Gastrocnemius medialis (tissue), 4 donors: Measurements from ENCODE around the gene KLF17. TPM values are rescaled to one million over a fixed set of nuclear protein-coding genes. Genes with fewer than 3 reads are reported as not detected.

ENCODE experiments used
- ATAC-seq, 2 donors: fragments of 150-250 bp; one replicate each; pipeline ENCODE4 v1.9.1; 2016
- DNase-seq, 2 donors: peaks; one replicate each; pipeline ENCODE4 v3.0.0-alpha.2; 2019
- H3K27ac ChIP-seq, 4 donors: fragments of 200-600 bp; sonication (generic); 1 replicate in 1 of 4; 2 replicates in 3 of 4; pipeline ENCODE4 v1.5.1; 2016 to 2018; ENCODE audit warnings: mild to moderate bottlenecking in 2 of 4, moderate library complexity in 1 of 4
- H3K27me3 ChIP-seq, 3 donors: fragments of 200-600 bp; sonication (generic) in 2 of 3; 1 replicate in 1 of 3; 2 replicates in 2 of 3; pipeline versions ENCODE4 v1.5.1 to v1.6.0; 2016 to 2019; ENCODE audit warnings: mild to moderate bottlenecking in 1 of 3, moderate library complexity in 1 of 3
- H3K36me3 ChIP-seq, 2 donors: fragments of 200-600 bp; sonication (generic) in 1 of 2; one replicate each; pipeline ENCODE4 v1.5.1; 2017 to 2018
- H3K4me1 ChIP-seq, 2 donors: fragments of 200-600 bp; sonication (generic) in 1 of 2; one replicate each; pipeline ENCODE4 v1.5.1; 2016 to 2017; ENCODE audit warnings: mild to moderate bottlenecking in 2 of 2
- H3K4me3 ChIP-seq, 4 donors: fragments of 200-600 bp; sonication (generic) in 3 of 4; 1 replicate in 1 of 4; 2 replicates in 3 of 4; pipeline ENCODE4 v1.5.1; 2016 to 2019; ENCODE audit warnings: mild to moderate bottlenecking in 2 of 4
- H3K9me3 ChIP-seq, 3 donors: fragments of 200-600 bp; sonication (generic) in 2 of 3; 1 replicate in 1 of 3; 2 replicates in 2 of 3; pipeline ENCODE4 v1.5.1; 2016 to 2019
- POLR2A ChIP-seq, 2 donors: fragments of 450-650 bp; IDR thresholded peaks; one replicate each; pipeline ENCODE4 v1.6.1; 2017; ENCODE audit warnings: antibody characterized with exemption in 2 of 2, mild to moderate bottlenecking in 2 of 2, moderate library complexity in 2 of 2
- in situ Hi-C, 4 donors: fragments of 200-750 bp; cut with MboI; loops; one replicate each; pipeline versions ENCODE4 v1.15.0 to v1.8.0; 2017; ENCODE audit warnings: low sequenced_read_pairs in 4 of 4
- intact Hi-C: fragments of 100-400 bp; cut with DNase I; formaldehyde crosslinking; loops from one replicate; pipeline ENCODE4 v1.15.1; 2023; ENCODE audit warnings: low total_unique reads
- total RNA-seq, 4 donors: library from RNA; depleted of rRNA; stranded (reverse); fragments of >200 nt; gene quantifications; one replicate each; pipeline versions ENCODE4 v1.1.0 to v1.2.3, GENCODE V29; 2016
- TF ChIP-seq, protein P1 (sequence below), 5 experiments: fragments of 450-650 bp in 3 of 5; fragments of 200-600 bp in 2 of 5; sonication (generic) in 2 of 5; IDR thresholded peaks in 4 of 5; conservative IDR thresholded peaks in 1 of 5; 1 replicate in 4 of 5; 2 replicates in 1 of 5; pipeline ENCODE4 v1.5.1; 2016 to 2019; ENCODE audit warnings: antibody characterized with exemption in 5 of 5, mild to moderate bottlenecking in 3 of 5, moderate library complexity in 3 of 5

The KLF17 gene
- total RNA-seq, 4 donors from 2014 or later, result not detected

GRCh38 chr1:44094047-44094446, 24.6 kb upstream of the KLF17 start:
- intact Hi-C loops (no loop called here), in situ Hi-C loops (no loop called here)
- Histone ChIP-seq H3K4me1 (no peaks in the 10 kb centered on the region), H3K36me3 (no peaks in the 10 kb centered on the region), H3K27me3 (peaks cover 0 to 3% (median 0%) of the 10 kb centered on the region in 3 donors), H3K27ac (no peak overlapping the region), H3K9me3 (no peaks in the 10 kb centered on the region), H3K4me3 (no peak overlapping the region)
- TF ChIP-seq POLR2A (IDR thresholded peaks at IDR 0.05), result no peak
- TF ChIP-seq, protein P1, sequence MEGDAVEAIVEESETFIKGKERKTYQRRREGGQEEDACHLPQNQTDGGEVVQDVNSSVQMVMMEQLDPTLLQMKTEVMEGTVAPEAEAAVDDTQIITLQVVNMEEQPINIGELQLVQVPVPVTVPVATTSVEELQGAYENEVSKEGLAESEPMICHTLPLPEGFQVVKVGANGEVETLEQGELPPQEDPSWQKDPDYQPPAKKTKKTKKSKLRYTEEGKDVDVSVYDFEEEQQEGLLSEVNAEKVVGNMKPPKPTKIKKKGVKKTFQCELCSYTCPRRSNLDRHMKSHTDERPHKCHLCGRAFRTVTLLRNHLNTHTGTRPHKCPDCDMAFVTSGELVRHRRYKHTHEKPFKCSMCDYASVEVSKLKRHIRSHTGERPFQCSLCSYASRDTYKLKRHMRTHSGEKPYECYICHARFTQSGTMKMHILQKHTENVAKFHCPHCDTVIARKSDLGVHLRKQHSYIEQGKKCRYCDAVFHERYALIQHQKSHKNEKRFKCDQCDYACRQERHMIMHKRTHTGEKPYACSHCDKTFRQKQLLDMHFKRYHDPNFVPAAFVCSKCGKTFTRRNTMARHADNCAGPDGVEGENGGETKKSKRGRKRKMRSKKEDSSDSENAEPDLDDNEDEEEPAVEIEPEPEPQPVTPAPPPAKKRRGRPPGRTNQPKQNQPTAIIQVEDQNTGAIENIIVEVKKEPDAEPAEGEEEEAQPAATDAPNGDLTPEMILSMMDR (IDR thresholded peaks at IDR 0.05 in 4 of 5, conservative IDR thresholded peaks at IDR 0.05 in 1 of 5), result no peak
- no peak for ATAC-seq
- DNase-seq, result no peak

DNA sequence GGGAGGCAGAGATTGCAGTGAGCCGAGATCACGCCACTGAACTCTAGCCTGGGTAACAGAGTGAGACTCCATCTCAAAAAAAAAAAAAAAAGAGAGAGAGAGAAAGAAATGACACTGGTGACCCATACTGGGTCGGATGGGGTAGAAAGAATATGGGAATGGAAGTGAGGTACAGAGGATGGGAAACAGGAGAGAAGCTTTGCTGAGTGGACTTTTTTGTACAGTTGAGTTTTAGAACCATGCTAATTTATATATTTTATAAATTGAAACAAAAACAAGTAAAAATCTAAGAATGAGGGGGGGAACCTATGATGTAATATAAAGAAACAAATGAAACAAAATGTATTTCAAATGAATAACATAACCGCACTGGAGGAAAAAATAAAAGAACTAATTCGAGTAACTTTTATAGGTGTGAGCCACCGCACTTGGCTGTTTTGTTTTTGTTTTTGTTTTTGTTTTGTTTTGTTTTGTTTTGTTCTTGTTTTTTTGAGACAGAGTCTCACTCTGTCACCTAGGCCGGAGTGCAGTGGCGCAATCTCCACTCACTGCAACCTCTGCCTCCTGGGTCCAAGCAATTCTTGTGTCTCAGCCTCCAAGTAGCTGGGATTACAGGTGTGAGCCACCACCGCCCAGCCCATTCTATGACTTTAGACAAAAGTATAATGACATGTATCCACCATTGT, 18.3 kb upstream of the KLF17 start:
- no peak for ATAC-seq
- intact Hi-C loops, result no loop called here
- in situ Hi-C loops, result no loop called here
- TF ChIP-seq POLR2A (IDR thresholded peaks at IDR 0.05), result no peak
- TF ChIP-seq, protein P1 (IDR thresholded peaks at IDR 0.05 in 4 of 5, conservative IDR thresholded peaks at IDR 0.05 in 1 of 5), result no peak
- Histone ChIP-seq H3K9me3 (no peaks in the 10 kb centered on the region), H3K36me3 (no peaks in the 10 kb centered on the region), H3K27ac (no peak overlapping the region), H3K4me3 (no peak overlapping the region), H3K4me1 (no peaks in the 10 kb centered on the region), H3K27me3 (peaks cover 0 to 3% (median 0%) of the 10 kb centered on the region in 3 donors)
- DNase-seq, result no peak

DNA sequence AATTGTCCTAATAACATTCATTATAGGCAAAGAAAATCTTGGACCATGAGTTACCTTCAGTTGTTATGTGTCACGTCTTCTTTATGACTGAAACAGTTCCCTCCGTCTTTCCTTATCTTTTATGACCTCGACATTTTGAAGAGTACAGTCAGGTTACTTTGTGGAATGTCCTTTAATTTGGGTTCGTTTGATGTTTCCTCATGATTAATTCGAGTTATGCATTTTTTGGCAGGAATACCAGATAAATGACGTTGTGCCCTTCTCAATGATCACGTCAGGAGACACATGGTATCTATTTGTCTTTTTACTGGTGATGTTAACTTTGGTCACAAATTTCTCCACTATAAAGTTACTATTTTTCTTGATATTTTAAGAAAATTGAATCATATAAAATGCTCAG, 17.3 kb upstream of the KLF17 start:
- peaks cover under 1 to 5% (median 2%) of the 10 kb centered on the region in 3 donors for H3K27me3 ChIP-seq
- intact Hi-C loops, result no loop called here
- H3K36me3 ChIP-seq, result no peaks in the 10 kb centered on the region
- TF ChIP-seq, protein P1 (IDR thresholded peaks at IDR 0.05 in 4 of 5, conservative IDR thresholded peaks at IDR 0.05 in 1 of 5), result no peak
- TF ChIP-seq POLR2A (IDR thresholded peaks at IDR 0.05), result no peak
- no peaks in the 10 kb centered on the region for H3K9me3 ChIP-seq
- H3K4me3 ChIP-seq, result no peak overlapping the region
- in situ Hi-C loops, result no loop called here
- no peak overlapping the region for H3K27ac ChIP-seq
- no peak for ATAC-seq
- no peaks in the 10 kb centered on the region for H3K4me1 ChIP-seq
- DNase-seq, result no peak

- TF ChIP-seq, protein P1 (IDR thresholded peaks at IDR 0.05 in 4 of 5, conservative IDR thresholded peaks at IDR 0.05 in 1 of 5), result no peak
- TF ChIP-seq POLR2A (IDR thresholded peaks at IDR 0.05), result no peak
- Histone ChIP-seq H3K4me1 (no peaks in the 10 kb centered on the region), H3K27ac (no peak overlapping the region), H3K27me3 (peaks cover 6 to 7% (median 7%) of the 10 kb centered on the region in 3 donors), H3K4me3 (no peak overlapping the region), H3K9me3 (no peaks in the 10 kb centered on the region), H3K36me3 (no peaks in the 10 kb centered on the region)
- ATAC-seq (no peak), DNase-seq (no peak)
- in situ Hi-C loops (no loop called here), intact Hi-C loops (no loop called here)
Measured at GRCh38 chr1:44103270-44104131, 15.1 kb upstream of the KLF17 start.
